ENCODE data around the gene ZHX3. TPM values are rescaled to one million over a fixed set of nuclear protein-coding genes. Genes with fewer than 3 reads are reported as not detected.

The ZHX3 gene
- total RNA-seq, 1 donor from 2014 or later = 16.3 TPM

- Mint-ChIP-seq H3K27me3 (no peaks in the 10 kb centered on the region), H3K27ac (peak overlapping the region; percentile 99), H3K4me3 (peak overlapping the region; percentile 91), H3K36me3 (no peaks in the 10 kb centered on the region), H3K9me3 (no peaks in the 10 kb centered on the region), H3K4me1 (ENCODE audit: unreplicated experiment) (peaks cover 15% of the 10 kb centered on the region)
- TF ChIP-seq CTCF (conservative IDR thresholded peaks at IDR 0.05) = peak; percentile 100
- peak; percentile 91 for DNase-seq (ENCODE audit: extremely low spot score, unreplicated experiment)
Measured at GRCh38 chr20:41339957-41340326, 22.4 kb upstream of the ZHX3 start.

- H3K36me3 Mint-ChIP-seq = no peaks in the 10 kb centered on the region
- DNase-seq (ENCODE audit: extremely low spot score, unreplicated experiment) = no peak
- H3K27ac Mint-ChIP-seq = no peak overlapping the region
- no peak for TF ChIP-seq CTCF (conservative IDR thresholded peaks at IDR 0.05)
- no peaks in the 10 kb centered on the region for H3K27me3 Mint-ChIP-seq
- H3K9me3 Mint-ChIP-seq = no peaks in the 10 kb centered on the region
- peaks cover 15% of the 10 kb centered on the region for H3K4me1 Mint-ChIP-seq (ENCODE audit: unreplicated experiment)
- no peak overlapping the region for H3K4me3 Mint-ChIP-seq
Measured at GRCh38 chr20:41336711-41337492, 19.4 kb upstream of the ZHX3 start.

GRCh38 chr20:41335591-41335990, 18.1 kb upstream of the ZHX3 start:
- Mint-ChIP-seq H3K27ac (no peak overlapping the region), H3K27me3 (no peaks in the 10 kb centered on the region), H3K4me3 (no peak overlapping the region), H3K4me1 (ENCODE audit: unreplicated experiment) (peaks cover 11% of the 10 kb centered on the region), H3K9me3 (no peaks in the 10 kb centered on the region), H3K36me3 (no peaks in the 10 kb centered on the region)
- no peak for TF ChIP-seq CTCF (conservative IDR thresholded peaks at IDR 0.05)
- DNase-seq (ENCODE audit: extremely low spot score, unreplicated experiment) = no peak

DNA sequence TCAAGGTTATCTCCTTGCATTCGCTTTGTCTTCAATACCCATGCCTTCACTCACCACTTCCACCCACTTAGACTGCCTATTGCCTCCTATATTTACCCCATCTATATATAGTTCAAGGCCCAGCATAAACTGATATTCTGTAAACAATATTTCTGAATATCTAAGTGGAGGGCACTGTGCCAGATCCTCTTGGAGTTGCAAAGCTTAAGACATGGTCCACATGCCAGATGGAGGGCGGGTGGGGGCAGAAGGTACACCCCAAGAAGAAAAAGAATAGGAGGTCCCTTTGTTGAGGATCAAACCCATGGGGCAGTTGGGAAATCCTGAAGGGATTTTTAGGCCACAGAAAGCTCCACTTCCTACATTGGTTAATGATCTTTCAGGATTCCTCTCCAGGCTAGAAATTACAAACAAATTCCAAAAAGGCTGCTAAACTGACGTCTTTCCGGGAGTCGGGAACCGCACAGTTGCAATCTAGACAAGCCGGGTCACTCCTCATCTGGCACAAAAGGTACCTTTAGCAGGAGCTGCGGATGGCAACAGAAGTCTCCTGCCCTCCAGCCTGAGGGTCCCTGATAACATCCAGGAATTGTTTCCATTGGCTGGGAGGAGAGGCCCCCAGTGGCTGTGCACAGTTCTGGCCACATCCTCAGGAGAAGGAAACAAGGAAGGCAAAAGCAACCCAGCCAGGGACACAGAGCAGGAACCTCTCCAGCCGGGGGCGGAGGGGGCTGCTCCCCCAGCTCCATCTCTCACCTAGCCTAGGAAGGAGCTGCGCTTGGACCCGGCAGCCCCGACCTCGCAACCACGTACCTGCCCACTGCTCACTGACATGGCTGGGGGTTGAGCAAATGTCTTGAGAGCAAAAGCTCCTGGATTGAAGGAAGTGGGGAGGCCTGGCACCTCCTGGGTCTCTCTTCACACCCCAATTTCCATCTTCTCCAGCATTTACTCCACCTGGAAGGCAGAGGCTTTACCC, 17.2 kb upstream of the ZHX3 start:
- Mint-ChIP-seq H3K4me1 (ENCODE audit: unreplicated experiment) (peaks cover 7% of the 10 kb centered on the region), H3K9me3 (no peaks in the 10 kb centered on the region), H3K27ac (no peak overlapping the region), H3K27me3 (no peaks in the 10 kb centered on the region), H3K36me3 (no peaks in the 10 kb centered on the region), H3K4me3 (no peak overlapping the region)
- no peak for TF ChIP-seq CTCF (conservative IDR thresholded peaks at IDR 0.05)
- DNase-seq (ENCODE audit: extremely low spot score, unreplicated experiment) = no peak

GRCh38 chr20:41334036-41334435, 16.5 kb upstream of the ZHX3 start:
- no peak overlapping the region for H3K27ac Mint-ChIP-seq
- H3K4me1 Mint-ChIP-seq (ENCODE audit: unreplicated experiment) = peaks cover 9% of the 10 kb centered on the region
- H3K27me3 Mint-ChIP-seq = no peaks in the 10 kb centered on the region

More at GRCh38 chr20:41334036-41334435, 16.5 kb upstream of the ZHX3 start:
- Mint-ChIP-seq H3K9me3 (no peaks in the 10 kb centered on the region), H3K4me3 (no peak overlapping the region), H3K36me3 (no peaks in the 10 kb centered on the region)
- TF ChIP-seq CTCF (conservative IDR thresholded peaks at IDR 0.05) = no peak
- DNase-seq (ENCODE audit: extremely low spot score, unreplicated experiment) = no peak

Measured in type B pancreatic cell (in vitro differentiated cells).